Keratinocyte (primary cell): Measurements from ENCODE around the gene DAPK1. TPM values are rescaled to one million over a fixed set of nuclear protein-coding genes. Genes with fewer than 3 reads are reported as not detected.

Source experiments
- DNase-seq: peaks from one replicate; pipeline ENCODE4 v3.0.0-alpha.2; 2011; ENCODE audit warnings: low read depth, missing footprints, low spot score
- FAIRE-seq: peaks from 2 replicates; lab custom pipeline; 2011; peaks lifted over from hg19 to GRCh38; lab: Jason Lieb, UNC
- H2AFZ ChIP-seq: 2 replicates; pipeline ENCODE4 v1.6.0; 2012; ENCODE audit warnings: low read length, control low read depth, inconsistent platforms; ENCODE audit not compliant: control insufficient read depth
- H3K27ac ChIP-seq: 2 replicates; pipeline ENCODE4 v1.5.1; 2011; ENCODE audit warnings: low read length; ENCODE audit not compliant: control insufficient read depth, insufficient read depth
- H3K27me3 ChIP-seq: 3 replicates; pipeline ENCODE4 v1.6.0; 2011; ENCODE audit warnings: low read length; ENCODE audit not compliant: control insufficient read depth, insufficient read depth; ENCODE audit errors: extremely low read depth
- H3K36me3 ChIP-seq, 2 experiments: 2 replicates in 1 of 2; 3 replicates in 1 of 2; pipeline ENCODE4 v1.5.1; 2011; ENCODE audit warnings: low read length in 2 of 2, mild to moderate bottlenecking in 1 of 2; ENCODE audit not compliant: control insufficient read depth in 2 of 2, insufficient read depth in 2 of 2; ENCODE audit errors: extremely low read depth in 1 of 2
- H3K4me1 ChIP-seq: 3 replicates; pipeline ENCODE4 v1.5.1; 2011; ENCODE audit warnings: low read length; ENCODE audit not compliant: control insufficient read depth, insufficient read depth; ENCODE audit errors: extremely low read depth
- H3K4me2 ChIP-seq: 3 replicates; pipeline ENCODE4 v1.6.0; 2011; ENCODE audit warnings: low read depth, low read length; ENCODE audit not compliant: control insufficient read depth, insufficient read depth; ENCODE audit errors: extremely low read depth
- H3K4me3 ChIP-seq, 3 experiments: fragments of 200-600 bp in 1 of 3; sonication (generic) in 1 of 3; 2 replicates in 2 of 3; 3 replicates in 1 of 3; pipeline ENCODE4 v1.5.1; 2011 to 2016; ENCODE audit warnings: low read length in 3 of 3, mild to moderate bottlenecking in 3 of 3, control low read depth in 2 of 3, inconsistent platforms in 1 of 3, low read depth in 1 of 3, mixed read lengths in 1 of 3, mixed run types in 1 of 3, moderate library complexity in 1 of 3; ENCODE audit not compliant: control insufficient read depth in 2 of 3, insufficient read depth in 2 of 3; ENCODE audit errors: extremely low read depth in 1 of 3
- H3K79me2 ChIP-seq: 2 replicates; pipeline ENCODE4 v1.6.0; 2012; ENCODE audit warnings: low read length; ENCODE audit not compliant: control insufficient read depth, insufficient read depth
- H3K9ac ChIP-seq: 3 replicates; pipeline ENCODE4 v1.6.0; 2011; ENCODE audit warnings: low read length; ENCODE audit not compliant: control insufficient read depth, insufficient read depth; ENCODE audit errors: extremely low read depth
- H3K9me1 ChIP-seq: 3 replicates; pipeline ENCODE4 v1.6.0; 2011; ENCODE audit warnings: low read length; ENCODE audit not compliant: control insufficient read depth, insufficient read depth; ENCODE audit errors: extremely low read depth
- H3K9me3 ChIP-seq: 2 replicates; pipeline ENCODE4 v1.5.1; 2012; ENCODE audit warnings: low read depth, low read length; ENCODE audit not compliant: control insufficient read depth
- H4K20me1 ChIP-seq: 3 replicates; pipeline ENCODE4 v1.6.0; 2011; ENCODE audit warnings: low read length; ENCODE audit not compliant: control insufficient read depth, insufficient read depth; ENCODE audit errors: extremely low read depth
- CTCF ChIP-seq, 3 experiments: IDR thresholded peaks in 1 of 3; conservative IDR thresholded peaks in 1 of 3; optimal IDR thresholded peaks in 1 of 3; 2 replicates in 2 of 3; 3 replicates in 1 of 3; pipeline versions ENCODE3 to v1.5.1; 2011; ENCODE audit warnings: low read length in 3 of 3, mild to moderate bottlenecking in 3 of 3, moderate library complexity in 2 of 3, control low read depth in 1 of 3, inconsistent platforms in 1 of 3; ENCODE audit not compliant: insufficient read depth in 2 of 3; ENCODE audit errors: extremely low read depth in 1 of 3
- EZH2 ChIP-seq: IDR thresholded peaks from one replicate; pipeline ENCODE4 v1.6.1; 2012; ENCODE audit warnings: inconsistent platforms, mild to moderate bottlenecking, low read length, moderate library complexity
- dilution Hi-C: fragments of 300-500 bp; cut with MboI; formaldehyde crosslinking; loops from one replicate; pipeline ENCODE4 v1.7.0; 2020; ENCODE audit warnings: low sequenced_read_pairs; ENCODE audit not compliant: extremely low pct_ligation_motif_present
- polyA plus RNA-seq, 5 experiments: library from polyadenylated mRNA; depleted of rRNA in 3 of 5; stranded (reverse) in 3 of 5; stranded (forward) in 1 of 5; unstranded in 1 of 5; fragments of >200 nt; gene quantifications; 1 replicate in 1 of 5; 2 replicates in 3 of 5; 3 replicates in 1 of 5; pipeline versions ENCODE4 v1.2.1 to v1.2.3, GENCODE V29; 2011 to 2012; ENCODE audit warnings: missing spikeins in 2 of 5, low read depth in 1 of 5, low replicate concordance in 1 of 5

The DAPK1 gene
- polyA plus RNA-seq, 1 donor (not counting 4 experiments of a cell fraction or from before 2014, with no cell fraction given): 2.8 TPM

GRCh38 chr9:87610200-87611155 is 112.8 kb downstream of the DAPK1 start:
- Histone ChIP-seq H3K4me1 (peaks cover 3% of the 10 kb centered on the region), H3K79me2 (no peaks in the 10 kb centered on the region), H3K36me3 (no peaks in the 10 kb centered on the region), H3K9me3 (no peaks in the 10 kb centered on the region), H3K4me3 (no peak overlapping the region), H3K9me1 (no peaks in the 10 kb centered on the region), H2AFZ (no peak overlapping the region), H3K4me2 (no peak overlapping the region), H4K20me1 (no peaks in the 10 kb centered on the region), H3K9ac (no peak overlapping the region), H3K27me3 (peaks cover 5% of the 10 kb centered on the region), H3K27ac (no peak overlapping the region)
- dilution Hi-C loops: no loop called here
- no peak for TF ChIP-seq EZH2
- TF ChIP-seq CTCF (optimal IDR thresholded peaks at IDR 0.05 in 1 of 3, IDR thresholded peaks at IDR 0.05 in 1 of 3, conservative IDR thresholded peaks at IDR 0.05 in 1 of 3; ENCODE audit: extremely low read depth in 1 of 3, insufficient read depth in 2 of 3, low read length in 3 of 3): no peak
- FAIRE-seq (no peak), DNase-seq (no peak)

- dilution Hi-C loops: no loop called here
- H3K4me2 ChIP-seq: no peak overlapping the region
- H3K27me3 ChIP-seq: no peaks in the 10 kb centered on the region
- H3K27ac ChIP-seq: no peak overlapping the region
- H3K9me1 ChIP-seq: no peaks in the 10 kb centered on the region
- H3K79me2 ChIP-seq: no peaks in the 10 kb centered on the region
- H3K9me3 ChIP-seq: no peaks in the 10 kb centered on the region
- no peak for DNase-seq
- no peak for FAIRE-seq
- no peaks in the 10 kb centered on the region for H3K36me3 ChIP-seq
- H4K20me1 ChIP-seq: no peaks in the 10 kb centered on the region
- H3K9ac ChIP-seq: no peak overlapping the region
- H3K4me1 ChIP-seq: peaks cover 3% of the 10 kb centered on the region
- TF ChIP-seq CTCF (optimal IDR thresholded peaks at IDR 0.05 in 1 of 3, IDR thresholded peaks at IDR 0.05 in 1 of 3, conservative IDR thresholded peaks at IDR 0.05 in 1 of 3; ENCODE audit: extremely low read depth in 1 of 3, insufficient read depth in 2 of 3, low read length in 3 of 3): no peak
- TF ChIP-seq EZH2: no peak
- no peak overlapping the region for H2AFZ ChIP-seq
- H3K4me3 ChIP-seq: no peak overlapping the region
These were observed 114.1 kb downstream of the DAPK1 start for GRCh38 chr9:87611776-87612175.
